Femur (tissue), 1 donor: ENCODE results near the gene SLAMF9.
A peak's percentile ranks its signal among the peaks of the same experiment; 100 is the strongest.

Experiments
- DNase-seq: peaks from one replicate; pipeline ENCODE4 v3.0.0-alpha.2; 2017

Gene SLAMF9

DNA sequence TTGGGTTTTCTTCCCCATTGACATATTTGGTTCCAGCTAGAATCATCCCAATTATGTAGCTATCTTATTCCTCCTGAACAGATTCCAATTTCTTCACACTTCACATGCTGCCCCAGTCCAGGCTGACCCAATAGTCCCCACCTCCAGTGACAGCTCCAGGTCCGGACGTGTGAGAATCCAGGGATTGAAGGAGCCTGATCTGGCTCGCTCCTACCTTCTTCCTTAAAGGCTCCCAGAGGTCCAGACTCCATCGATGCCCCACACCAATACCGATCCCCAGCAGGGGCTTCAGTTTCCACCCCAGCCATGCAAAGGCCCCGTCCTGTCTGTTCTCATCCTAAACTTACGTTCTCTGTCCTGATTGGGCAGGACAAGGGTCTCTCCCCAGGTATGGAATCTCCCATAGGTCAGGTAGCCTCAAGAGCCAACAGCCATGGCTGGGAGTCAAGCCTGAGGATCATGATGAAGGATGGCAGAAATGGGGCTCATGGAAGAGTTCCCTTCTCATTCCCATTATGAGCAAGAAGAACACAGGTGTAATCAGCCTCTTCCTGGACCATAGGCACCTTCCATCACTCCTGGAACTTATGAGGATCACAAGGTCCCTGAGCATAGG, 20.4 kb upstream of the SLAMF9 start:
- DNase-seq = no peak

DNA sequence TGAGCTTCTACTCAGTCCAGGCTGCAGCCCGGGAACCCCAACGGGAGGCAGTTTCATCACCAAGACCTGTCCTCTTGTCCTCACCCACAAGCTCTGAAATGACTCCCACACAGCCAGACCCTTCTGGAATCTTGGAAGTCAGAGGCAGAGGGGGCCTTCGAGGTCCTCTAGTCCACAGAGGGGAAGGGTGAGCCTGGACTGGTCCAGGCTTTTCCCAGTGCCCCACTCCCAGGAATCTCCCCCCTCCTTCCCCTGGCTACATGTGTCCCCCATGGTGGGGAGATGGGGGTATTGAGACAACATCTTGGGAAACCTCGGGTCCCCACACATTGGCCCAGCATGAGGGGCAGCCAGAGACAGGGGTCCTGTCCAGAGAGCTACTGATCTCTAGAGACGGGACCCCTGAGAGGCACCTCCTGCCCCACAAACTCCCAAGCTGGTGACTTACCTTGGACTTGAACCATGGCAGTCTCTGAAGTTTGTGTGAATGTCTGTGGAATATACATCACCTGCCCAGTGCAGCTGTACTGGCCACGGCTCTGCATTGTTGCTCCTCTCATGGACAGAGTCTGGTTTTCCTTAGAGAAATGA, 19.4 kb upstream of the SLAMF9 start:
- no peak for DNase-seq

DNA sequence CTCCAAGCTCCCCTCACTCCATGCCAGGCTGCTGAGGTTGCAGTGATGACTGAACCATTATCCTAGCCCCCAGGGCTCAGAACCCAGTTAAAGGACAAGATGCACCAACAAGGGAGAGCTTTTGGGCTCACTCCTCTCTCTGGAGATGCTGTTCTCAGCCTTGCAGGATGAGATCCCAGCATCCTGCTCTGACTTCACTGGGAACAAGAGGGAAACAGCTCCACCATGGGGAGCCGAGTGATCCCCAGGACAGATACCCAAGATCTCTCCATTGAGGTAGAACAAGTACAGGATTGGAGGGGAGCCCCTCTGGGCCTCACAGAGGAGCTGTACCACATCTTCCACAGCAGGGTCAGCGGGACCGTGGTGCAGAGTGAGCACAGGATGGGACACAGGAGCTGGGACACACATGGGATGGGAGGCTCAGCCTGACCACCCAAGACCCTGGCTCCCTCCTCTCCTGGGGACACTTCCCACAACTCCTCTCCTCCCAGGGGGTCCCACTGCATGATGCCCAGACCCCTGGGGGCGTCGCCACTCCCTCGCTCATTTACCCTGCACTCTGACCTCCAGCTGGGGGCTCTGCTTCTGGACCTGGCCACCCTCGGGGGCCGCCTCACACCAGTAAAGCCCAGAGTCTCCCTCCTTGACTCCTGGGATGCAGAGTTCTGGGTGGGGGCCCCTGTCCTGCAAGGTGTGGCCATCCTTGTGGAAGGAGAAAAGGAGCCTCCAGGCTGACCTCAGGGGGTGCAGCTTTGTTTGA, 18.6 kb upstream of the SLAMF9 start:
- no peak for DNase-seq

DNA sequence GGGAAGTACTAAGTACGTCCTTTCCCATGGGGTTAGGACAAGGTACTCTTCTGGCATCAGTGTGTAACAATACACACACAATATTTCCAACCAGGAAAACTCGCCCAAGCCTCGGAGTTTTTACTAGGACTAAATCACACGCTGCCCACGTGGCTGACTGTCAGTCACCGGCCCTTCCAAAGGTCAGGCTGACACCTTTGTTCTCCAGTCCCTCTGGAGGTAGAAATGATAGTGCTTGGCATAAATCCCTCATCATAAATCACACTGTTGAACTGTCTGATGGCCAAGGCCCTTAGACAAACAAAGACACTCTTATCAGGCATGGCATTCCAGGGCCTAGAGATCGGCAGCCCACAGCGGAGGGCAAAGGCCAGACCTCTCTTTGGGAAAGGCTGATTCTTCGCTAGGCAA, 16.9 kb upstream of the SLAMF9 start:
- DNase-seq = no peak

DNA sequence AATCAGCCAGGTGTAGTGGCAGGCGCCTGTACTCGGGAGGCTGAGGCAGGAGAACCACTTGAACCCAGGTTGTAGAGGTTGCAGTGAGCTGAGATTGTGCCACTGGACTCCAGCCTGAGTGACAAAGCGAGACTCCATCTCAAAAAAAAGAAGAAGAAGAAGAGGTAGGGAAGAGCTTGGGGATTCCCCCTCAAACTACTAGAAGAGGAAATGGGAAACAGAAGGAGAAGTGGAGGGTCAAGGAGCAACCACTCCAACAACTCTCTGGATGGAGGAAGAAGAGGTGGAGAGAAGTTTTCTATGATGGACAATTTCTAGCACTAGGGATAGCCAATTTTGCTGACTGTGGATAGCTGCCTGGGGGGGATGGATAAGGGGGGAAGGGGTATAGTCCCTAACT, 14.9 kb upstream of the SLAMF9 start:
- DNase-seq = no peak

DNA sequence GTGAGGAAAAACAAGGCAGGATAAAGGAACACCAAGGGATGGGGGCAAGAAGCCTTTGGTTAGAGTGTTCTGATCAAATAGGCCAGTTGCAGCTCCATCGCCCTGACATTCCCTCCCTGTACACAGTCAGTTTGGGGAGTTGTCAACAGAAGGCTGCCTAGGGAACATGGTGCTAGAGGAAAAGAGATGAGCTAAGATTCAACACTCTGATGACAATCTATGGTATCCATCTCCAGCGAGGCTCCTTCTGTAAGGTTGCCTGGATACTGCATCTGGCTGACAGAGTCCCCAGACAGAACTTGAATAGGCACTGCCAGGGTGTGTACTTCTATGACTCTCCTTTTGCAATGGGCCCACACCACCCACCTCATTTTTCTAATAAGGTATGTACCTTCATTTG, 11.2 kb upstream of the SLAMF9 start:
- DNase-seq = no peak

DNA sequence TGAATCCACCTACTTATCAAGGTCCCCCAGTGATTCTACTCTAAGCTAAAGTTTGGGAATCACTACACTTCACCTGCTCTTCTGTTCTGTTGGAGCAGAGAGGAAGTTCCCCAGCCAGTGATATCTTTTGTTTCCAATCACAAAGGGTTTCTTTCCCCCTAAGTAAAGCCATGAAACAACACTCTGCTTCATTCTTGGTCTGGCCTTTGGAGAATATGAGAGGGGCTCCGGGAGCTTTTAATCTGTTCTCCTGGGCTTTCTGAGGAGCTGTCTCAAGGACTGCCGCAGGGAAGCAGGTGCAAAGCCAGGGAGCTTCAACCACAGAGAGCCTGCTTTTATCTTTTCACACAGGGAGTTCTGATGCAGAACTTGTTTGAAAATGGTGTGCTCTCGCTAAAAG, 10.1 kb upstream of the SLAMF9 start:
- no peak for DNase-seq

DNA sequence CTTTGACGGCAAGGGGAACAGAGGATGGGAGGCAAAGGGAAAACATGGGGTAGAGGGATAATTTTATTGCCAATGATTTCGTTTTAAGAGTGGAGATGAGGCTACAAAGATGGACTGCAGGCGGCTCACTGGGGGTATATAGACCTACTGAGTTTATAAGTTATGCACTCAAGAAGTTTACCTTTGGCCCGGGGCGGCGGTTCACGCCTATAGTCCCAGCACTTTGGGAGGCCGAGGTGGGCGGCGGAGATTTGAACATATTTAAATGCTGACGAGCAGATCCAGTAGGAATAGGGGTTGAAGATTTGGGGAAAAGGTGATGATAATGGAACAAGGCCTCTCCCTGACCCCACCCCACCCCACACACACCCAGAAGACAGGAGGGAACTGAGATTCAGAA, 8.1 kb upstream of the SLAMF9 start:
- no peak for DNase-seq

DNA sequence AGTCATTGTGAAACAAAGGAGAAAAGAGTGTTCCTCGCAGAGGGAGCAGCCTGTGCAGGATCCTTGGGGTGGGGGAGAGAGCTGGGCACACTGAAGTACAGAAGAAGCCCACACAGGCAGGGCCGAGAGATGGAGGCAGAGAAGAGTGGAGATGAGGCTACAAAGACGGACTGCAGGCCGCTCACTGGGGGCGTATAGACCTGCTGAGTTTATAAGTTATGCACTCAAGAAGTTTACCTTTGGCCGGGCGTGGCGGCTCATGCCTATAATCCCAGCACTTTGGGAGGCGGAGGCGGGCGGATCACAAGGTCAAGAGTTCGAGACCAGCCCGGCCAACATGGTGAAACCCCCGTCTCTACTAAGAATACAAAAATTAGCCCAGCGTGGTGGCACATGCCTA, 7.6 kb upstream of the SLAMF9 start:
- DNase-seq = no peak

DNA sequence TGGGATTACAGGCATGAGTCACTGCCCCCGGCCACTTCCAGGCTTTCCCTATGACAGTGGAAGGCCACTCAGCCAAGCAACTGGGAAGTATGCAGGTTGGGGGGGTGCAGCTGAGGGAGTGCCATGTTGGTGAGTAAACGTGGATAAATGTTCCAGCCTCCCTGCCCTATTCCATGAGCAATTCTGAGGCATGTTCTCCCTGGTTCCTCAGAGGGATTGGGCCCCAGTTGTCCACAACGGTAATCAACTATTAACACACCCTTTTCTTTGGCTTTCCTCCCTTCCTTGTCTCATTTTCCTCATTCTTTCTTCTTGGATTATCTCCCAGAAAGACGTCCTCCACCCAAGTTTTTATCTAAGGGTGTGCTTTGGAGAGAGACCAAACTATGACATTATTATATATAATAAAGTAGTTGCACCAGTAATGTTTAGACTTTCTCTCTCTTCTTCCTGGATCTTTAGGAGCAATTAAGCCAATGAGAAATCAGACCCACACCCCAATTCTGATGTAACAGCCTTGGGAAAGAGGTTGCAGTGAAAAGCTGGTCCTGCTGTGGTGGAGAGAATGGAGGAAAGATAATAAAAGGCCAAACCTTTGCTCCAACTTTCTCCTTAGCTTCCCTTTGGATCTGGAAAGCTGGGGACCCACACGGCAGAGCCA, 6.8 kb upstream of the SLAMF9 start:
- DNase-seq = peak; percentile 68

DNA sequence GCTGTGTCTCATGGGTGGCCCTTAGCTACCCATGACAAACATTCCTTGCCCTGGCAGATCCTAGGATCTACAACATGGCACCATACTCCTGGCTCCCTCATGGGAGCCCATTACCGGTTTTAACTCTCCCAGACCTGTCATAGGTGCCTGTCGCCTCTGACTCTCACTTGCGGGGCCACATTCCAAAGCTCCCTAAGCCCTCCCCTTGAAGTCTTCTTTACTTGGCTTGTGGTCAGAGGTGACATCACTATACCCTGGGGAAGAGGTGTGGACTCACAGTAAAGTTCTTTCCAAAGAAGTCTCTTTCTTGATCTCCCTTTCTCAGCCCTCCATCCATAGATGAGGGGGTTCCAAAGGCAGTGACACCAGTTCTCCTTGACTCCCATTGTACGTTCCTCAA, 5.4 kb upstream of the SLAMF9 start:
- no peak for DNase-seq

DNA sequence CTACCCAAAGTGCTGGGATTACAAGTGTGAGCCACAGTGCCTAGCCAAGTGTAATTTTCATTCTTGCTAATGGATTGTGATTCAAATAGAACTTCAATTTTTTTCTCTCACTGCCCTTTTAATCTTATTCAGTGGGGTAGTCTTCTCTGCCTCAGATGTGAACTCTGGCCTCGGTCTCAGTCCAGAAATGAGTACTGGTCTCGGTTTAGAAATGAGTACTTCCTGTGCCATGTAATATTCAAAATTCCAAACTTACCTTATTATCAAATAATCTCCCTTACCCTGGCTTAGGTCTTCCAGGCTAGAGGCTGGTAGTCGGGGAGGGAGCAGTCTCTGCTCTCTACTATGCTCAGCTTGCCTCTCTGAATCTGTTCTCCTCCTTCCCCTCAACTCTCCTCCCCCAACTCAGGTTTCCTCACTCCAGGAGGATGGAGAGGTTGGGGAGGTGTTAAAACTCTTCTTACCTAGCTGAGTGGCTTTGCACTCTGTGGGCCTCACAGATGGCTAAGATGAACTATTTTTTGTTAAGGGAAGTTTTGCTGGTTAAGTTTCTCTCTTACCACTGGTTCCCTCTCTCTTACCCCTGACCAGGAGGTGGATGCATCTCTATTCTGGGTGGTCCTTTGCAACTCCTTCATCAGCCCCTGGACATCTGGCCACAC, 4.8 kb upstream of the SLAMF9 start:
- no peak for DNase-seq

DNA sequence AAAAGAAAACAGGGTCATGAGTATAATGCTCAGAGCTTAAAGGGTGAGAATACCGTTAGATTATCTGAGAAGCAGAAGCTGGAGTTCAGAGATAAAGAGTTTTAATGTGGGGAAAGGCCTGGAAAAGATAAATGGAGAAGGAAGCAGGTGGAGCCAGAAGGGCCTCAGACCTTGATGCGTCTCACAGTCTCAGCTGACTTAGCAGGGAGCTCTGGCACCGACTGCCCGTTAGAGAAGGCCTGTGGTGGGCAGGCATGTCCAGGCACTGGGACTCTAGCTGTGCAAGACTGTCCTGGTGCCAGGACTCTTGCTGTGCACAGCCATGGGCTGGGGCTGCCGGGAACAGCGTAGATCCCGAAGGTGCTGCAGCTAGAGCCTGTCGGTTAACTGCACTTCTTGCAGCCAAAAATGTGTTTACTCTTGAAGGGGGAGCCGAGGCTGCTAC, 3.8 kb upstream of the SLAMF9 start:
- no peak for DNase-seq

DNA sequence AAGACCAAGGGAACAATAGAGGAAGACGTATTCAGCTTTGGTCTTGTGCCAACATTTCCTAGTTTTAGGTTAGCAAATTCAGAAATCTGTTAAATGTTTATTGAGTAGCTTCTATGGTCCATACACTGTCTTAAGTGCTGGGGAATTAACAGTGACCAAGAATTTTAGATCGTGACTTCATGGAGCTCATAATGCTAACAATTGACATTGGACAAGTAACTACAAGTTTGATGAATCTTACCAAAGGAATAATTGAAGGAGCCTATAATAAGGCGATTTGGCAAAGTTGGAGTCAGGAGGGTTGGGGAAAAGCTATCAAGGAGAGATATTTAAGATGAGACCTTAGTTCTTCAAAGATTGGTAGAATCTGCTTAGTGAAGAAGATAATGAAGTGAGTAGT, 1.4 kb upstream of the SLAMF9 start:
- no peak for DNase-seq

DNA sequence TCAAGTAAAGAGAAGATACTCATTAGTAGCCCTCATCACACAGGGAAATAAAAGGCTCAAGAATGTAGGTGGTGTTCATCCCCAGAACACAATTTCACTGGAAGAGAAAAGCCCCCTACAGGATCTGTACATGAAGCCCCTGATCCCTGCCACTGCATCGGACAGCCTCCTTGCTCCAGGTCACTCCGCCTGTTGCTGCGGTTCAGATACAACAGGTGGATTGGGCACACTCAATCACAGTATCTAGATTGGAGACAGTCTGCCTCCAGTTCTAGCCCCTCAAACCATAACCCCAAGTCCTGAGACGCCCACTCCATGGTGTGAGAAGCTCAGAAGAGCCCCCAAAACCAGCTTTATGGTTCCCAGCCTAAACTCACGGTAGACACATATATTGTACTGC, 1.1 kb downstream of the SLAMF9 start:
- no peak for DNase-seq

DNA sequence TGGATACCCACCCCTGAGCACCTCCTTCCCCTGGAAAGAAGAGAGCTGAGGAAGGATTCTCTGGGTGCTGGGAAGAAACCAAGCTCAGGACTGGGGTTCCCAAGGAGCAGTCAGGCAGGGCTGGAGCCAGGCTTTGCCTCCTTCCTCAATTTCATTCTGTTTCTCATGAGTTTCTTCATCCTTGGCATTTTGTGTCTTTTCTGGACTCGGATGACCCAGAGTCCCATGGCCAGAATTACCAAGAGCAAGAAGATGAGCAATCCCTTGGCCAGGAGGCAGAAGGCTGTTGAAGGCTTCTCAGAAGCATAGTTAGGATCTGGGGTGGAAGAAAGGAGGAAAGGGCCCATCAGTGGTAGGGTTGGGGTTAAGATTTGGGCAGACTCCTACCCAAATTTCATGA, 2.5 kb downstream of the SLAMF9 start:
- no peak for DNase-seq

DNA sequence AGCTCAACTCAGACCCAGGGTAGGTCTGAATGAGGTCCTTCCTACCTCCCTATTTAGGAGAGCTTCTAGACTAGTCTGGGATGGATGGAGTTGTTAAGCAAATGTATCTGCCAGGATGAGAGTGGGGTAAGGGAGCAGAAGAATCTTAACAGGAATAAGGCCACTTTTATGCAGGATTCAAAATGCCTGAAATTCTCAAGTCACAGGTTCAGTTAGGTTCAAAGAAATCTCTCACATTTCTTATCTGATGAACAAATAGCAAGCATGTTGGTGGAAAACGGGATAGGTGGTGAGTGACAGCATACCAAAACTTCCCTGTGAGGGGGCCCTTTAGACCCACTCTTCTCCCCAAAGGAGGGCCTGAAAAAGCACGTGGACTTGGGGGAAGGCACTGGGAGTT, 3.0 kb downstream of the SLAMF9 start:
- no peak for DNase-seq

DNA sequence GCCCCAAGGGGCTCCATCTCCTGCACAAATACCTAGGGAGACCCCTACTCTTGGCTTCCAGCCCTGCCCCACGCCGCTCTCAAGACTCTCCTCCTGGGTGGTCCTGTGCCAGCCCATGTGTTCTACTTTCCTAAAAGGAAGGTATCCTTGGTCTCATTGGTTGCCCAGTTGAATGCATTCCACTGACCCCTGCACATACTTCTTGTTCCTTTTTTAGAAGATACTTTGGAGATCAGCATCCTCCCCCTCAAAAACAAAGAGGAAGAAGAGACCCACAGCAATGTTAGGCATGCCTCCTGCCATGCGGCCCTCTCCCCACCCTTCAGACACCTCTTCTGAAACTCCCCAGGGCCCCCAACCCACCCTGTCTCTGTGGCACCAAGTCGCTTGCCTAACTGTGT, 4.1 kb downstream of the SLAMF9 start:
- DNase-seq = no peak

DNA sequence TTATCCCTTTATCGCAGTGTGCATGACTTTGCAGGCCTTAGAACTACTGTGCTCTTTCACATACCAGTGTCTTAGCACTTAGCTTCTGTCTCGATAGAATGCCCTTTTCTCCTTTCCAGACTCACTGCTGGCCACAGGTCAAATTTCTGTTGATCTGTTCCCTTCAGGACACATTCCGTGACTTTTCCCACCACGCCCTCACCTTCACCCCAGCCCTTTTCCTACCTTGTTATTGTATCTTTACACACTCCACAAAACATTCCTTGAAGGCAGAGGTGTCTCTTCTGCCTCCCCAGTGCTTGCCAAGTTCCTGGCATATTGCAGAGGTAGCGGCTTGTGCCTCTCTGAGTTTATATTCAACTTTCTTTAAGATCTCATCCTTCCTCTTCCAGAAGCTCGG, 4.9 kb downstream of the SLAMF9 start:
- DNase-seq = peak; percentile 3

DNA sequence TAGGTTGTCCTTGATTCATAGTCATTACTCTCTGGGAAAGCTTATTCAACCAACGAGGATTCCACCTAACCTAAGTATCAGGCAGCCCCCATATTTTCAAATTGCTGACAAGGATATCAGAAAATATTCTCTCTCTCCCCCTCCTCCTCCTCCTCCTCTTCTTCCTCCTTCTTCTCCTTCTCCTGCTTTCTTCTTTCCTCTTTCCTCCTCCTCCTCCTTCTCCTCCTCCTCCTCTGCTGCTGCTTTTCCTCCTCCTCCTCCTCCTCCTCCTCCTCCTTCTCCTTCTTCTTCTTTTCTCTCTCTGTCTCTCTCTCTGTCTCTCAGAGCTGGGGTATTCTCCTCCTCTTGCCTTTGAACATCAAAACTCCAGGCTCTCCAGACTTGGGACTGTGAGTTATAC, 6.1 kb downstream of the SLAMF9 start:
- DNase-seq = no peak

DNA sequence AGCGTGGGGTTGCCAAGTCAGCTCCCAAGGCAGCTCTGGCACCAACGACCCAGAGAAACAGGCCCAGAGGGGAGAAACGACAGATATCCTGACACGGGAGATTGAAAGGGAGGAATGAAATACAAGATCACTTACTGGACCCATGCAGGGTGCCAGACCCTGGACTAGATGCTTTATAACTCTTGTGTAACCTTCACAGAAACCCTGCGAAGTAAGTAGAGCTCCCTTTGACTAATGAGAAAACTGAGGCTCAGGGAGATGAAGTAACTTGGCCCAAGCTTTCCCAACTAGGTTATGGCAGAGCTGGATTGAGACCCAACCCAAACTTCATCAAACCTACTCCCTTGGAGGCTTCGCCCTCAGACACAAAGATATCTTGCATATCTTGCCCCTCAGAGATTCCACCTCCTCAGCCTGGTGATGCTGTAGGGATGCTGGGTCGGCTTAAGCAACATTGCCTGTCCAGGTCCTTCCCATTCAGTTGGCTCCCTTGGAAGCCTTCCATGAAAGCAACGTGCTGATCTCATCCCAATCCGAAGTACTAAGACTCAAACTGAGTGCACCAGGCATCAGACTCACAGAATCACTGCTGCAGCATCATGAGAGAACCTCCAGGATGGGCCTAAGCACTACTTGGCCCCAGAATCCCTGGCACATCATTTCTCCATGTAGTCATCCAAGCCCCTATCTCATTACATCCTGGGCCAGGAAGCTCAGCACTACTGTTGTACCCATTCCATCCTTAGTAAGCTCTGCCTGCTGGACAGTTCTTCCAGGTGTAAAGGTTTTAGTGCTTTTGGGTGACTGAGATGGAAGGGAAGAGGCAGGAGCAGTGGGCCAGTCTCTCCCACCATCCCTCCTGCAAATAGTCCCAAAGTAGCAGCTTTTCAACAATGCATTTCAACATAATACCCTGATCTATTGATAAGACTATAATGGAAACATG, 7.5 kb downstream of the SLAMF9 start:
- DNase-seq = no peak
